ENCODE results near the gene UGT1A7.

GRCh38 chr2:233712611-233713261 lies 31.0 kb downstream of the UGT1A7 start, which contains the start of gene UGT1A5:
- TF ChIP-seq CTCF (IDR thresholded peaks at IDR 0.05; ENCODE audit: low read length) (no peak), EZH2 (IDR thresholded peaks at IDR 0.05; ENCODE audit: borderline replicate concordance, low read length) (no peak)
